M059J (cell line): ENCODE measurements around the gene DUSP16. TPM values are rescaled to one million over a fixed set of nuclear protein-coding genes. Genes with fewer than 3 reads are reported as not detected.
"Not testable (repeated sequence)": the region's sequence is repeated elsewhere in the genome, so short reads cannot be mapped to it uniquely, and the experiment has no call there.

Experiments used
- DNase-seq: peaks from one replicate; pipeline ENCODE4 v3.0.0-alpha.2; 2012; ENCODE audit warnings: low read depth
- total RNA-seq: library from RNA; depleted of rRNA; stranded (reverse); fragments of >200 nt; shearing (Covaris generic); gene quantifications from 2 replicates; pipeline ENCODE4 v1.2.3, GENCODE V29; 2014

The DUSP16 gene
- total RNA-seq, 1 experiment from 2014 or later = 13.3 TPM

DNA sequence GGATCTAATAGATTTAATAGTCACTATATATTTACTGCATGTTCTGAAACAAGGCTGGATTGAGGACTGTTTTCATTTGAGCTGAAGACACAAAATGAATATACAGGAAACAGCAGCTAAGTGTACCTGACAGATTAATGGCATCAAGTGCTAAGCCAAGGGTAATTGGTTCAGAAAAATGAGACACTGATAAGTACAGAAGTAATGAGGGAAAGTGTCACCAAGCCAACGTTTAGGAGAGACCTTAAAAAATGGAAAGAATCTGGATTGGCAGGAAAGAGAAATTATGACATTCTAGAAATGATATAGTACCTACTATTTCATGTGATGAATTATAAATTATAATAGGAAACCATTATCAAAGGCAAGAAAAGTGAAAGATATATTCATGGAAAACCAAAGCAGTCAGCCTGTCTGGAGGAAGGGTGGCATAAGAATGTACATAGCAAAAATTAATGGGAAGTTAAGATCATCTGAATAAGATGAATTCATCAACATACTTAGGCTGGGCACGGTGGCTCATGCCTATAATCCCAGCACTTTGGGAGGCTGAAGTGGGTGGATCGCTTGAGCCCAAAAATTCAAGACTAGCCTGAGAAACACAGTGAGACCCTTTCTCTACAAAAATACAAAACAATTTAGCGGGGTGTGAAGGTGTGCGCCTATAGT, 21.0 kb upstream of the DUSP16 start:
- DNase-seq = no peak

DNA sequence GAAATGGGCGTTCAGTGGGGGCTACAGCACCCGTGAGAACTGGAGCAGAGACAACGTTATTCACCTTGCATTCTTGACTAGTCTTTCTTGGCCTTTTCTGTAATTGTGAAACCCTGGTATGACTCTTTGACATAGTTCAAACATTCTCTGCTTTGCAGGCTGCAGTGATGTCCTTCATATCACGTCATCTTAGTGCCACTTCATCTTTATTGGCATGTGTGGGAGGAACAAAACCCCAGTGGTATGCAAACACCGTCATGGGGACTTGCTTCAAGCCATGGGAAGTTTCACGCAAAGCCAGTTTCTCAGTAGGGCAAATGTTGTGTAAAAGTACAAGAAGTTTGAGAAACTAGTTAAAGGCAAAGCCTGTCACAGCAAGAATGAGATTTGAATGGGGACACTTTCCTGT, 20.2 kb upstream of the DUSP16 start:
- DNase-seq = peak; percentile 48

DNA sequence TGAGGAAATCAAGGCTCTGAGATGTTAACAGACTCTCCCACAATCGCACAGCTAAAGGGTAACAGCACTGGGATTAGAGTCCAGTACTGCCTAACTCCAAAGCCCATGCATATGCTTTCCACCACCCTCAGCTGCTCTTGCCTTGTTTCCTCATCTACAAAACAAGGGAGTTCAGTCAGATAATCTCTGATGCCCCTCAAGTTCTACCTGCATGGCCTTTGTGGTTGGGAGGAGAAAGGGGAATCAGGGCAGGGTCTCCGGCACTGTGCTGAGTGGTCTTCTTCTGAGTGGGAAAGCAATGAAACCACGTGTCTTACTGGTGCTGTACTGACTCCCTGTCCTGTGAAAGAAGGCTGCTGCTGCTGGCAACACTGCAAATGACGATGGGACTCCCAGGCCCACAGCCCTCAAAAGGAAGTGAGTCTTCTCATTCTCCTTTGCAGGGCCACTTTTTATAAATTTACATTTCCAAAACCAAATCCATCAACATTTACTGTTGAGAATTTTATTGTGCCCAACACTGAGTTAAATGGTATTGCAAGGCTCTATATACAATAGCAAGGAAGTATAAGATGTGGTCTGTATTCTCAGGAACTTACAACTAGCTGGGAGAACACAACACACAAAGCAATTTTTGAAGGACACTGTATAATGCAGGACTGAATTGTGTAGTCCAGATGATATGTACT, 19.7 kb upstream of the DUSP16 start:
- DNase-seq = no peak

DNA sequence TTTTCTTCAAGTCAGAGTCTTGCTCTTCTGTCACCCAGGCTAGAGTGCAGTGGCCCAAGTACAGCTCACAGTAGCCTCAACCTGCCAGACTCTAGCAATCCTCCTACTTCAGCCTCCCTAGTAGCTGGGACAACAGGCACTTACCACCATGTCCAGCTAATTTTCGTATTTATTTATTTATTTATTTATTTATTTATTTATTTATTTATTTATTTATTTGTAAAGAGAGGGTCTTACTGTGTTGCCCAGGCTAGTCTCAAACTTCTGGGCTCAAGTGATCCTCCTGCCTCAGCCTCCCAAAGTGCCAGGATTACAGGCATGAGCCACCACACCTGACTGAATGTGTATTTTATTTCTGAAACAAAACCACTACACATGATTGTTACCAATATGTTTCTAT, 18.1 kb upstream of the DUSP16 start:
- DNase-seq = not testable (repeated sequence)

DNA sequence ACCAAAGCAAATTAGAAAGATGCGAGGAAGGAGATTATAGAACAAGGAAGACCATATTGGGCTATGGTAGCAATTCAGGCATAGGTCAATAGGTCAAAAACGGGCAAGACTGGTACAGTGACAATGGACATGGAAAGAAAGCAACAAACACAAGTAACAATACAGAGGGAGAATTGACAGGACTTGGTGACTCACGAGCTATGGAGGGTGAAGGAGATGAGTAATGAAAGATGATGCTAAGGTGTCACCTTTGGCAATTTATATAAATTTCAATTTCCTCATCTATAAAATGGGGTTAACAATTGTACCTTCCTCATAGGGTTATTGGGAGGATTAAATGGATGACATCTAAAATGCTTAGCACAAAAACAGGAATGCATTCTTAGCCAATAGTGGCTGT, 15.1 kb upstream of the DUSP16 start:
- DNase-seq = no peak

DNA sequence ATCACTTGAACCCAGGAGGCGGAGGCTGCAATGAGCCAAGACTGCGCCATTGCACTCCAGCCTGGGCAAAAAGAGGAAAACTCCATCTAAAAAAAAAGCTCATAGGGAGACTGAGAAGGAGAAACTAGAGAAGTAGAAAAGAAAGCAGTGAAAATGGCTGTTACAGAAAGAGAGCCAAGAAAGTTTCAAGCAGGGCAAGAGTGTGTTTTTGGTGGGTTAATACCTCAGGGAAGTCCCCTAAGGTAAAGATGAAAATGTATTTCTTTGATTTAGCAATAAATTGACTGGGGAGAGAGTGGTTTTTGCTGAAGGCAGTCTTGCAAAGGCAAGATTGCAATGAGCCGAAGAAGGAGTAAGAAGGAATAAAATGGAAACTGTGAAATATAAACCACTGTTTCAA, 10.0 kb upstream of the DUSP16 start:
- no peak for DNase-seq

DNA sequence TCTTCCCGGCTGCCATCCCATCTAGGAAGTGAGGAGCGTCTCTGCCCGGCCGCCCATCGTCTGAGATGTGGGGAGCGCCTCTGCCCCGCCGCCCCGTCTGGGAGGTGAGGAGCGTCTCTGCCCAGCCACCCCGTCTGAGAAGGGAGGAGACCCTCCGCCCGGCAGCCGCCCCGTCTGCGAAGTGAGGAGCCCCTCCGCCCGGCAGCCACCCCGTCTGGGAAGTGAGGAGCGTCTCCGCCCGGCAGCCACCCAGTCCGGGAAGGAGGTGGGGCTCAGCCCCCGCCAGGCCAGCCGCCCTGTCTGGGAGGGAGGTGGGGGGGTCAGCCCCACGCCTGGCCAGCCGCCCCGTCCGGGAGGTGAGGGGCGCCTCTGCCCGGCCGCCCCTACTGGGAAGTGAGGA, 3.3 kb upstream of the DUSP16 start:
- not testable (repeated sequence) for DNase-seq

DNA sequence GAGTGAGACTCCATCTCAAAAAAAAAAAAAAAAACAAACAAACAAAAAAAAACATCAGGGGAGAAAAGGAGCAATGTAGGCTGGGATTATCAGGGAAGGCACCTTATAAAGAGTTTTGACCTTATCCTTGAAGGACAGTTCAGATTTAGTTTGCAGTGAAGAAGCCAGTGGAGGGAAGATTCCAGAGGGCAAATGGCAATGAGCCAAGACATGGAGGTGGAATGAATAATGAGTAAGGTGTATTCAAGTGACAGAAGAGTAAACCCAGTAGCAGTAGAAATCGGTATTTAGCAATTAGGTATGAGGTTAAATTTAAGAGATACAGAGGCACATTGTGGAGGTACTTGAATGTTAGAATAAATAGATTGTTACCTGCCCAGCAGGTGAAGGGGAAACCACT, 2.2 kb upstream of the DUSP16 start:
- DNase-seq = peak; percentile 33

DNA sequence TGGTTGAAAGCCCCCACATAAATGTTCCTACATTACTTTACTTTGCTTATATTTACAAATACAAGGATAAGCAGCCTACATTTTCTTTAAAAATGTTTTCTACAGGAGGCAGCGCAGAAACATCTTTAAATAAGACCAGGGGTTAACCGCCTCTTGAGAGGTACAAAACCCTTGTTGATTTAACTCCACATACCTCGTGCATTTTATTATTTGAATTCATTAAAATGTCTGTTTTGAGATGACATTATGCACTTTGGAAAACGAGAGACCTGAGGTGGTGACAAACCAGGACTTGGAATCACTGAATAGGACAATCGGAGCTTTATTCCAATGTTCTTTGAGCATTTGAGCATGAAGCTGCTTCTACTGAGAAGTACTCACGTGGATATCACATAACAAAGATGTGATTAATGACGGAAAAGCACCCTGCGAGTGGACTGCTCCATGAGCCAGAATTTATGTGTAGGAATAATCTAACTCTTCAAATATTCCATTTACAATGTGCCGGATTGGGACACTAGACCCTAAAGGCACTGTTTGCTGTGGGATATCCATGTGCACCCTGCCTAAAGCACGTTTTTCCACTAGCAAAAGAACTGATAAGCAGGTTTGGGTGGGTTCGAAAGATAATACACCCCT, 746 bp upstream of the DUSP16 start:
- no peak for DNase-seq

DNA sequence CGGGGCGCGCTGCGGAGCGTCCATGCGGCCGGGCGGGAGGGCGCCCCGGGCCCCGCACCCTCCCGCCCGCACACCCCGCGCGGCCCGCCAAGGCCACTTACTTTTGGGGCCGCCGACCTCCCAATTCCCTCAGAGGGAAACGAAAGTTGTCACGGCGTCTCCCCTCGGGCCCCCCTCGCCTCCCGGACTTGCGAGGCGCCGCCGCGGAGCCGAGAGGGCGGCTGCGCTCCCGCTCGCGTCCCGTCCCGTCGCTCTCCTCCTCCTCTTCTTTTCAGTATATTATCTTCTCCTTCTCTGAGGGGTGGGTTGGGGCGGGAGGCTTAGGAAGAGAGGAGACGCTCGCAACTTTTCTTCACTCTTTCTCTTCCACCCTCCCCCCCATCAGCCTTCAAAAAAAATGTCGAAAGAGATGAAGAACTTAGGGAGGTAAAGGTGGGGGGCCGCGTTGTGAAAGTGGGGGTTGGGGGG, 613 bp downstream of the DUSP16 start:
- peak; percentile 36 for DNase-seq

DNA sequence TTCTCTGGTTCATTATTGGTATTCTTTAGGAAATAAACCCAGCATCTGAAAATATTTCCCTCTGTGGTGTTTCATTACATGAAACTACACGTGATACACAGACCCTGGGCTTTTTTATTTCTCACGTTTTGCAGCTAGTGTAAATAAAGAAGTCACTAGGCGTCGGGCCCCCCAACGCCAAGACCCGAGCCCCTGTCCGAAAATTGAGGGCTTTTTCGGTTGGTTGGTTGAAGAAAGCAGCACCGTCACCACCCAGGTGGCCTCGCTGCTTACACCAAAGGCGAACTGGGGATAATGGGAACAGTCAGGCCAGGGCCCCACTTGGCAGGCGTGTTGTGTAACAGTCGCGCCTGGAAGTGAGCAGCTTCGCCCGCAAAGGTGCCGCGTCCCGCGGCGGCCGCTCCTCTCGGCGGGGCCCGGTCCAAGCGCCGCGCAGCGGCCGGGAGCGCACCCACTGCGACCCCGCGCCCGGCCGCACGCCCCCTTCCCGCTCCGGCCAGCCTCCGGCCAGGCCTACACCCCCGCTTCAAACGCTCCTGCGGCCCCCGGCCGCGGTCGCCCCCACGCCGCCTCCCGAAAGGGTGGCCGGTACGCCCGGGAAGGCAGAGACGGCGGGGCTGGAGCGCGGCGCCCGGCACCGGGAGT, 1.2 kb downstream of the DUSP16 start:
- DNase-seq = peak; percentile 64

DNA sequence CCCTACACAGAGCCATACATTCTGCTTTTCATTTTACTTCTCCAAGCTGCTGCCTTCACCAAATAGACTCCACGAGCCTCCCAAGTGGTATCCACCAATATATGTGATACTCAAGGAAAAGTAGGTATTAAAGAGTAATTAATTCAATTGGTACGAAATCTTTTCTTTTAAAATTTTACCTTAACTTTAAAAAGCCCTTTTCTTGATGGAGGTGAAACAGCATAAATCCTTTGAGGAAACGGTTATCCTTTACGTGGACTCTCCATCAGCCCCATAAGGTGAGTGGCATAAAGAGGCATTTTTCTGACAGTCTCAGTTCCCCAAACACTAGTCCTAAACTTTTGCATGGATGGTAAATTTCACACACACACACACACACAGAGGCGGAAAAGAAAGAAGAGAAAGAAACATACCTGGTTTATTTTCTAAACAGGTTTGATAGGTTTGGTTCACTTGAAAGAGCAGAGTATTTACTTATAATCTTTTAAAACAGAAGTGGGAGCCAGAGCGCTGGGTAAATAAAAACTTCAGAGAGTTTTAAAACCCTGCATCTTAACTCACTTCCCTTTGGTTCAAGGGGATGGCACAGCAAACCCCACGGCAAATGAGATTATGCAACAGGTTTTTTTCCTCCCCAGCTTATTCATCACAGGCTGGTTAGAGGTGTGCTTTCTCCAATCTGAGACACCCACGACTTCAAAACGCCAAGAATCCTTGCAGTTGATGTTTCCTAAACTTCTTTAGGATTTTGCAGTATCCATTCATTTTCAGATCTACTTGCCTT, 1.9 kb downstream of the DUSP16 start:
- DNase-seq = peak; percentile 83

DNA sequence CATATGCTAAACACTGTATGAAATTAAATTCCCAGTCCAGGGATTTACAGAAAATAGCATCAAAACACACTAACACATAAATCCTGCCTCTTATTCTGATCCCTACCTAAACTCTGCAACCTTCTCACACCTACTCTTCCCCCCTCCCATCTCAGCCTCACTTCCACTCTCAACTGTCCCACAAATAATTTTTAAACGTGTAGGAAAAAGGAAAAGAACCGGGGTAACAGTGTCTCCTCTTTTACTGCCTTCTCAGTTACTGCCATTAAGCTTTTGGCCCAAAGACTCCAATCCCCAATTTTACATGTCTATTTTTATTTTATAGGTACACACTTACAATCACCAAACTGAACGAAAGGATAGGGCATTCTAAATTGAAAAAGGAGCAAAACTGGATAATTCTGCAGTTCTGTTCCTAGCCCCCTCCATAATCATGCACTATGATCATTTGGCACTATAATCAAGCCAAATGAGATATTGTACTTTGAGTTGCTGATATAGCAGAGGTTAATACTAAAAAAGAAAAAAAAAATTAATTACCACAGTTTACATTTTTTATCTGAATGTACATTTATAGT, 2.9 kb downstream of the DUSP16 start:
- DNase-seq = no peak

DNA sequence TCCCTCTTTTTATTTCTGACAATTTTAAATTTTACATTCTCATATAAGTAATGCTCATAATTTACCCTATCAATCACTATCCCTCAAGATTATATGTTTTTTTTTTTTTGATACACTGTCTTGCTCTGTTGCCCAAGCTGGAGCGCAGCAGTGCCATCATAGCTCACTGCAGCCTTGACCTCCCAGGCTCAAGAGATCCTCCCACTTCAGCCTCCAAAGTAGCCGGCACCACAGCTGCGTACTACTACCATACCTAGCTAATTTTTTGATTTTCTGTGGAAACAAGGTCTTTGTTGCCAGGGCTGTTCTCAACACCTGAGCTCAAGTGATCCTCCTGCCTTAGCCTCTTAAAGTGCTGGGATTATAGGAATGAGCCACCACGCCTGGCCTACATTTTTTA, 4.4 kb downstream of the DUSP16 start:
- no peak for DNase-seq

DNA sequence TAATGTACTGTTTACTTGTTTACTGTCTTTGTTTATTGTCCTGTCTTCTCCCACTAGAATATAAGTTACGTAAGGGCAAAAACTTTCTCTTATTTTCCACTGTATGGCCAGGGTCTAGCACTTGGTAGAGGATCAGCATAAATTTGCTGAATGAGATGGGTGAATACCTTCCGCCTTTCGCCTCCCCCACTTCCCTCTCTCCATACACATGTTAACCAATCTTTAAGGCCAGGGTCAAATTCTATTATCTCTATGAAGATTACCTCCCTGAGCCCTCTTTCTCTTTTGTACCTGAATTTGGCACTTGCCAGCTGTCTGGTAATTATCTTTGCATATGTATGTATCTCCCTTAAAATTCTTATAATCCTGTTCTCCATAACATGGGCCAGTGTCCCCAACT, 4.9 kb downstream of the DUSP16 start:
- no peak for DNase-seq

DNA sequence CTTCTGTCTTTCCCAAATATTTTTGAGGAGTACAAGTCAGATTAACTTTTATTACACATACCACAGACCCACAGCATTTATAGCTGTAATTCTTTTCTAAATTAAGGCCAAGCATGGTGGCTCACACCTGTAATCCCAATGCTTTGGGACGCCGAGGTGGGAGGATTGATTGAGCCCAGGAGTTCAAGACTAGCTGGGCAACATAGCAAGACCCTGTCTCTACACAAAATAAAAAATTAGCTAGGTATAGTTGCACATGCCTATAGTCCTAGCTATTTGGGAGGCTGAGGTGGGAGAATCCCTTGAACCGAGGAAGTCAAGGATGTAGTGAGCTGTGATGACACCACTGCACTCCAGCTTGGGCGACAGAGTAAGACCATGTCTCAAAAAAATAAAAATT, 7.0 kb downstream of the DUSP16 start:
- no peak for DNase-seq

DNA sequence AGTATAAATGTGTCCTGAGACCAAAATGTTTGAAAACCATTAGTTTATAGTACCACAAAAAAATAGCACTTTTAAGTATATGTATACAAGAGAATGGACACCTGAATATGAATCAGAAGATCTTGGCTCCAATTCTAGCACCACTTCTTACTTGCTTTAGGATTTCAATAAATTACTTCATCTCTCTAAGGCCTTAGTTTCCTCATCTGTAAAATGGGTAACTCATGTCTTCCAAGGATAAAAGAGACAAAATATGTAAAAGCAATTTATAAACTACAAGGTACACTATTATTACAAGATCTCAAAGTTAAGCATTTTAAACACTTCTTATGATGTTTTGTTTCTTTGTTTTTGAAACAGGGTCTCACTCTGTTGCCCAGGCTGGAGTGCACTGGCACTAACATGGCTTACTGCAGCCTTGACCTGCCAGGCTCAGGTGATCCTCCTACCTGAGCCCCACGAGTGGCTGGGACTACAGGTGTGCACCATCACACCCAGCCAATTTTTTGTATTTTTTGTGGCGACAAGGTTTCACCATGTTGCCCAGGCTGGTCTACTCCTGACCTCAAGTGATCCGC, 9.4 kb downstream of the DUSP16 start:
- DNase-seq = no peak

DNA sequence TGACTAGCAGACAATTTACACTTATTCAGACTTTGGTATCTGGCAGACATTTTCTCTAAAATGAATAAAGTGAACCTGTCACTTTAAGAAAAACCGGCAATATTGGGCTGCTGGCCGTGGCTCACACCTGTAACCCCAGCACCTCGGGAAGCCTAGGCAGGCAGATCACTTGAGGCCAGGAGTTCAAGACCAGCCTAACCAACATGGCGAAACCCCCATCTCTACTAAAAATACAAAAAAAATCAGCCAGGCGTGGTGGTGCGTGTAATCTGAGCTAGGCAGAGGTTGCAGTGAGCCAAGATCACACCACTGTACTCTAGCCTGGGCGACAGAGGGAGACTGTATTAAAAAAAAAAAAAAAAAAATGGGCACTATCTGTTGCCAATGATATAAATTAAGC, 11.5 kb downstream of the DUSP16 start:
- no peak for DNase-seq

DNA sequence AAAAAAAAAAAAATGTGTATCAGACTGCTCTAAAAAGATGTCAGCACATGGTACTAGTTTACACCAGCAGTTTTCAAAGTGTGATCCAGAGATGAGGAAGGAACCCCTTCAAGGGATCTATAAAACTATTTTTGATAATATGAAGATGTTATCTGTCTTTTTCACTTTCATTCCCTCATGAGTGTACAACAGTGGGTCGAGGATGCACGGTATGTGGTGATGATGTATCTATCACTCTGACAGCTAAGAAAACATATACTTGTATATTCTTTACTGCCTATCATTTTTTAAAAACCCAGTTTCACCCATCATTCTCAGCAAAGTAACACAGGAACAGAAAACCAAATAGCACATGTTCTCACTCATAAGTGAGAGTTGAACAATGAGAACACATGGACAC, 12.4 kb downstream of the DUSP16 start:
- no peak for DNase-seq

DNA sequence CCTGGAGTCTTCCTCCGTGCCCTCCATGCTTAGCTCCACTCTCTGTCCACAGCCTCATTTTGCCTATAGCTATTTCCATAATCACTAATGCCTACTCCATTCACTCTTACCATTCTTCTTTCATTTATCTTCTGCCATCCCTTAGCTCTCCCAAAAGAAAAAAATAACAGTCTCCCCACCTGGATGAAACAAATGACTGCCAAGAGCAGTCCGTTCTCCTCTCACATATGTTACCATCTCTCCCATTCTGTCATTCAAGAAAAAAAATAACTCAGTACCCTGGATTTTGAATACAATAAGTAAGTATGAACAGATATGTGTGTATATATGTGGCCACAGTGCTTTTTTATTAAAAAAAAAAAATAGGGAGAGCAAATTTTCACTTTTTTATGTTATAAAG, 13.2 kb downstream of the DUSP16 start:
- no peak for DNase-seq

DNA sequence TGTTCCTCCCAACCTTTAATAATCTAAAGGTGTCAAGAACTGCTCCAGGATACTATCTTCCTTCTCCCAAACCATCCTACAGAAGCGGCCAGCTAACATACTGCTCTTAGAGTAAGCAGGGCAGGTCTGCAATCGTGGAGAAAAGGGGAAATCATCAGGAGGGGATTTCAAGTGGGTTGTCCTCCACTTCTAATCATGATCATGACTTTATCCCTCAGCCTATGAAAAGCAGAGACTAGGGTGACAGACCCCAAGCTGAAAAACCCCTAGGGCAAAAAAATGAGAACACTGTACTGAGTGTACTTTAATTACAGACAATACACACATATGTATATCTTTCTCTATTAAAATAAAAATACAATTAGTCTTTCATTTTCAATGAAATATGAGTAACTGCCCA, 13.9 kb downstream of the DUSP16 start:
- DNase-seq = no peak
